Tibial artery (tissue), 4 donors: ENCODE results near the gene TRAPPC10.

ENCODE experiments used
- DNase-seq, 2 donors: peaks; one replicate each; pipeline ENCODE4 v3.0.0-alpha.2; 2019
- H3K27ac ChIP-seq, 2 donors: fragments of 200-600 bp; sonication (generic) in 1 of 2; 1 replicate in 1 of 2; 2 replicates in 1 of 2; pipeline ENCODE4 v1.5.1; 2018 to 2019; ENCODE audit warnings: mild to moderate bottlenecking in 1 of 2
- H3K27me3 ChIP-seq, 2 donors: fragments of 200-600 bp; sonication (generic) in 1 of 2; one replicate each; pipeline versions ENCODE4 v1.5.1 to v1.6.0; 2016 to 2019
- H3K36me3 ChIP-seq, 3 donors: fragments of 200-600 bp; sonication (generic) in 2 of 3; one replicate each; pipeline ENCODE4 v1.5.1; 2016 to 2019; ENCODE audit warnings: mild to moderate bottlenecking in 2 of 3
- H3K4me1 ChIP-seq, 4 donors: fragments of 200-600 bp; sonication (generic) in 2 of 4; 1 replicate in 3 of 4; 2 replicates in 1 of 4; pipeline ENCODE4 v1.5.1; 2016 to 2019
- H3K4me3 ChIP-seq, 2 donors: fragments of 200-600 bp; sonication (generic) in 1 of 2; 1 replicate in 1 of 2; 2 replicates in 1 of 2; pipeline ENCODE4 v1.5.1; 2018 to 2019; ENCODE audit warnings: mild to moderate bottlenecking in 2 of 2
- H3K9me3 ChIP-seq, 3 donors: fragments of 200-600 bp; sonication (generic) in 1 of 3; one replicate each; pipeline ENCODE4 v1.5.1; 2016 to 2019
- intact Hi-C: fragments of 100-400 bp; cut with DNase I; formaldehyde crosslinking; loops from one replicate; pipeline ENCODE4 v1.15.0; 2023; ENCODE audit warnings: low total_unique reads
- TF ChIP-seq, protein P1 (sequence below), 2 experiments: fragments of 200-600 bp in 1 of 2; fragments of 450-650 bp in 1 of 2; IDR thresholded peaks; one replicate each; pipeline ENCODE4 v1.5.1; 2017 to 2019; ENCODE audit warnings: antibody characterized with exemption in 2 of 2, mild to moderate bottlenecking in 1 of 2, moderate library complexity in 1 of 2

TRAPPC10 gene

DNA sequence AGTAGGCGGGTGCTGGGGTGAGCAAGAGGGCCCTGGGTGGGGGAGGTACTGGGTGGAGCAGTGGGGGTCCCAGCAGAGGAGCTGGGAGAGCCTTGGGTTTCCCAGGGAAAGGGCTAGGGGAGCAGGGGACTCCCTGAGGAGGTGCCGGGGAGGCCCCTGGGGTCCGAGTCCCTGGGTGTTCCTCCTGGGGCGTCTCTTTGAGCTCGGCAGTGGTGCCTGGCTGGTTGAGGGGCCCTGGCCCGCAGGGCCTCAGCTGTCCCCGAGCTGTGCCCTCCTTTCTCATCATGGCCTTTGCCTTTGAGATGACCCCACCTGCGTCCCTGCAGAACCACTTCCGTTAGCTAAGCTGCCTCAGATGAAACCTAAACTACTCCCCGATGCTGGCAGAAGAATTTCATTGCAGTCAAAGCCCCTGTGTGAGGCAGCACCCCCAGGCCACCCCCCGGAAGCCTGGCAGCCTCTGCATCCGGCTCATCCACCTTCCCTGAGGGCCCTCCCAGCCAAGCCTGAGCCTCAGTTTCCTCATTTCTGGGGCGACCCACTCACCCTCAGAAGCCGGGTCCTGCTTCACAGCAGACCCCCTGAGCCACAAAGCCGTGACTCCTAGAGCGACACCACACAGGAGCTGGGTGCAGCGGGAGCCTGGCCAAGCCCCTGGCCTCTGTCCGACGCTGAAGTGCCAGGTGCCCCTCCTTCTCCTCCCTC is 43.5 kb upstream of the TRAPPC10 start:
- H3K36me3 ChIP-seq, result peaks cover 15 to 76% (median 40%) of the 10 kb centered on the region in 3 donors
- H3K27ac ChIP-seq, result no peak overlapping the region
- intact Hi-C loops, result no loop called here
- H3K4me3 ChIP-seq, result no peak overlapping the region
- H3K27me3 ChIP-seq, result no peaks in the 10 kb centered on the region
- DNase-seq, result no peak
- no peaks in the 10 kb centered on the region for H3K9me3 ChIP-seq
- TF ChIP-seq, protein P1, sequence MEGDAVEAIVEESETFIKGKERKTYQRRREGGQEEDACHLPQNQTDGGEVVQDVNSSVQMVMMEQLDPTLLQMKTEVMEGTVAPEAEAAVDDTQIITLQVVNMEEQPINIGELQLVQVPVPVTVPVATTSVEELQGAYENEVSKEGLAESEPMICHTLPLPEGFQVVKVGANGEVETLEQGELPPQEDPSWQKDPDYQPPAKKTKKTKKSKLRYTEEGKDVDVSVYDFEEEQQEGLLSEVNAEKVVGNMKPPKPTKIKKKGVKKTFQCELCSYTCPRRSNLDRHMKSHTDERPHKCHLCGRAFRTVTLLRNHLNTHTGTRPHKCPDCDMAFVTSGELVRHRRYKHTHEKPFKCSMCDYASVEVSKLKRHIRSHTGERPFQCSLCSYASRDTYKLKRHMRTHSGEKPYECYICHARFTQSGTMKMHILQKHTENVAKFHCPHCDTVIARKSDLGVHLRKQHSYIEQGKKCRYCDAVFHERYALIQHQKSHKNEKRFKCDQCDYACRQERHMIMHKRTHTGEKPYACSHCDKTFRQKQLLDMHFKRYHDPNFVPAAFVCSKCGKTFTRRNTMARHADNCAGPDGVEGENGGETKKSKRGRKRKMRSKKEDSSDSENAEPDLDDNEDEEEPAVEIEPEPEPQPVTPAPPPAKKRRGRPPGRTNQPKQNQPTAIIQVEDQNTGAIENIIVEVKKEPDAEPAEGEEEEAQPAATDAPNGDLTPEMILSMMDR (IDR thresholded peaks at IDR 0.05), result no peak
- H3K4me1 ChIP-seq, result no peaks in the 10 kb centered on the region

DNA sequence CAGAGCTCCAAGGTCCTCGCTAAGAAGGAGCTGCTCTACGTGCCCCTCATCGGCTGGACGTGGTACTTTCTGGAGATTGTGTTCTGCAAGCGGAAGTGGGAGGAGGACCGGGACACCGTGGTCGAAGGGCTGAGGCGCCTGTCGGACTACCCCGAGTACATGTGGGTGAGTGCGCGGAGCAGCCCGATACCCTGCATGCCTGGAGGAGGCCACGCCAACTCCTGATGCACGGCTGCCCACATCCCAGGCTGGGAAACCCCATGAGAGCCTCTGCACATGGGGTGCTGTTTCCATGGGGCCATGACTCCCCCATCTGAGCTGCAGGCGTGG is 43.0 kb upstream of the TRAPPC10 start:
- Histone ChIP-seq H3K9me3 (no peaks in the 10 kb centered on the region), H3K27ac (no peak overlapping the region), H3K36me3 (peaks cover 15 to 77% (median 40%) of the 10 kb centered on the region in 3 donors), H3K27me3 (no peaks in the 10 kb centered on the region), H3K4me1 (no peaks in the 10 kb centered on the region), H3K4me3 (no peak overlapping the region)
- TF ChIP-seq, protein P1 (IDR thresholded peaks at IDR 0.05), result no peak
- DNase-seq, result no peak
- intact Hi-C loops, result no loop called here

- TF ChIP-seq, protein P1 (IDR thresholded peaks at IDR 0.05), result no peak
- DNase-seq, result no peak
- Histone ChIP-seq H3K9me3 (no peaks in the 10 kb centered on the region), H3K4me1 (no peaks in the 10 kb centered on the region), H3K27me3 (no peaks in the 10 kb centered on the region), H3K27ac (no peak overlapping the region), H3K36me3 (peaks cover 15 to 77% (median 40%) of the 10 kb centered on the region in 3 donors), H3K4me3 (no peak overlapping the region)
- intact Hi-C loops, result no loop called here
These were observed 41.6 kb upstream of the TRAPPC10 start for GRCh38 chr21:43970551-43970950.

DNA sequence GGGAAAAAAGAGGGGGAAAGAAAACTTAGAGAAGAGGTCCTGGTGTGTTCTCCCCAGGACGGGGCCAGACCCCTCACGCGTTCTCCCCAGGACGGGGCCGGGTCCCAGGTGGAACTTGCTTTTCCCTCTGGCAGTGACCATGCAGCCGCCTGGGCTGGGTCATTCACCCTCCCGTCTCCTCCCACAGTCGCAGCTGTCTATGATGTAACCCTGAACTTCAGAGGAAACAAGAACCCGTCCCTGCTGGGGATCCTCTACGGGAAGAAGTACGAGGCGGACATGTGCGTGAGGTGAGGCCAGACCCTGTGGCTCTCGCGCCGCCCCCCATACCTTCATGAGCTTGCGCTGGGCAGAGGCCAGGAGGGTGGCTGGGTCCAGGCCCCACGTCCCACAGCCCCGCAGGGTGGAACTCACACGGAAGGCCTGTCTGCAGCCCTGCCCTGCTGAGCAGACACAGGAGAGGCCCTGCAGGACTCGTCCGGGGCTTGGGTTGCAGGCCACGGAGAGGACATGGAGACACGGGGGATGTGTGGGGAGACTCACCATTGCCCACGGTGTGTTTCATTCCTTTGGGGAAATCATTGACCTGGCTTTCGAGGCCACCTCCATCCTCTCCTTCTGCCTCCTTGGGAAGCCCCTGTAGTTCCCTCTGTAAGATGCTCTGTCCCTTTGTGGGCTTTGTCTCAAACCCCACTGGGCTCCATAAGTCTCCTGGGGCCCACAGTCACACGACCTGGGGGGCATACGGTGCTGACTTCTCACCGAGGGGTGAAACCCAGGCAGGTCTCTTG is 40.7 kb upstream of the TRAPPC10 start:
- TF ChIP-seq, protein P1 (IDR thresholded peaks at IDR 0.05), result no peak
- Histone ChIP-seq H3K9me3 (no peaks in the 10 kb centered on the region), H3K4me1 (no peaks in the 10 kb centered on the region), H3K27ac (no peak overlapping the region), H3K4me3 (no peak overlapping the region), H3K27me3 (no peaks in the 10 kb centered on the region), H3K36me3 (peaks cover 15 to 71% (median 40%) of the 10 kb centered on the region in 3 donors)
- intact Hi-C loops, result no loop called here
- DNase-seq, result no peak

GRCh38 chr21:43971992-43972255 is 40.2 kb upstream of the TRAPPC10 start:
- TF ChIP-seq, protein P1 (IDR thresholded peaks at IDR 0.05), result no peak
- Histone ChIP-seq H3K36me3 (peaks cover 15 to 66% (median 44%) of the 10 kb centered on the region in 3 donors), H3K27me3 (no peaks in the 10 kb centered on the region), H3K4me1 (no peaks in the 10 kb centered on the region), H3K9me3 (no peaks in the 10 kb centered on the region), H3K4me3 (no peak overlapping the region), H3K27ac (no peak overlapping the region)
- intact Hi-C loops, result no loop called here
- no peak for DNase-seq
